Spinal cord (tissue), 10 donors: ENCODE data around the gene HSPA9. TPM values are rescaled to one million over a fixed set of nuclear protein-coding genes. Genes with fewer than 3 reads are reported as not detected.
"Not testable (repeated sequence)": the region's sequence is repeated elsewhere in the genome, so short reads cannot be mapped to it uniquely, and the experiment has no call there.

Experiments
- DNase-seq, 6 donors: peaks; one replicate each; pipeline versions ENCODE4 v3.0.0 to v3.0.0-alpha.2; 2013 to 2015; ENCODE audit warnings: low spot score in 6 of 6, low read depth in 4 of 6
- H3K27ac ChIP-seq: one replicate; pipeline ENCODE4 v1.5.1; 2013; ENCODE audit warnings: low read depth, low read length, control low read depth
- H3K27me3 ChIP-seq: one replicate; pipeline ENCODE4 v1.6.1; 2013; ENCODE audit warnings: low read length; ENCODE audit not compliant: control insufficient read depth, insufficient read depth
- H3K36me3 ChIP-seq: one replicate; pipeline ENCODE4 v1.6.1; 2013; ENCODE audit warnings: low read length; ENCODE audit not compliant: control insufficient read depth, insufficient read depth
- H3K4me1 ChIP-seq: one replicate; pipeline ENCODE4 v1.6.1; 2013; ENCODE audit warnings: low read length; ENCODE audit not compliant: control insufficient read depth, insufficient read depth
- H3K4me3 ChIP-seq: one replicate; pipeline ENCODE4 v1.5.1; 2013; ENCODE audit warnings: low read depth, low read length, control low read depth
- H3K9me3 ChIP-seq: one replicate; pipeline ENCODE4 v1.6.1; 2013; ENCODE audit warnings: low read length; ENCODE audit not compliant: control insufficient read depth, insufficient read depth
- WGBS: methylation state at CpG from one replicate; pipeline ENCODE4 v1.1.5; 2013; ENCODE audit warnings: missing lambda C conversion rate; ENCODE audit not compliant: insufficient coverage; 5-methylcytosine and 5-hydroxymethylcytosine counted together
- polyA plus RNA-seq, 2 donors: library from polyadenylated mRNA; unstranded; fragments of 120-200 nt; gene quantifications; one replicate each; pipeline ENCODE4 v1.2.1, GENCODE V29; 2013; ENCODE audit not compliant: insufficient read length in 2 of 2
- total RNA-seq, 2 donors: library from RNA; depleted of rRNA in 1 of 2; stranded (reverse); fragments of 120-200 nt in 1 of 2; fragments of >200 nt in 1 of 2; gene quantifications; one replicate each; pipeline versions ENCODE4 v1.2.3 to v1.2.4, GENCODE V29; 2013 to 2014
- donor health status: healthy.

The HSPA9 gene
- total and polyA plus RNA-seq, 4 donors = 218 to 236 (median 234) TPM

- no peak overlapping the region for H3K4me3 ChIP-seq
- H3K36me3 ChIP-seq = peaks cover 8% of the 10 kb centered on the region
- DNase-seq = no peak
- H3K27ac ChIP-seq = no peak overlapping the region
- H3K9me3 ChIP-seq = no peaks in the 10 kb centered on the region
- peaks cover 4% of the 10 kb centered on the region for H3K4me1 ChIP-seq
- H3K27me3 ChIP-seq = no peaks in the 10 kb centered on the region
- 71% methylated on average over 1 of the region's 5 CpGs for WGBS
Measured at GRCh38 chr5:138523406-138523805, 51.8 kb downstream of the HSPA9 start.

GRCh38 chr5:138520971-138521370, 54.2 kb downstream of the HSPA9 start:
- DNase-seq = no peak
- Histone ChIP-seq H3K27ac (no peak overlapping the region), H3K4me1 (peaks cover 4% of the 10 kb centered on the region), H3K9me3 (no peaks in the 10 kb centered on the region), H3K36me3 (peaks cover 20% of the 10 kb centered on the region), H3K4me3 (no peak overlapping the region), H3K27me3 (no peaks in the 10 kb centered on the region)
- no CpG with 5 or more reads among the region's 1 CpG for WGBS

- peaks cover 30% of the 10 kb centered on the region for H3K36me3 ChIP-seq
- WGBS = 100% methylated on average over 2 of the region's 4 CpGs
- H3K27ac ChIP-seq = no peak overlapping the region
- no peaks in the 10 kb centered on the region for H3K9me3 ChIP-seq
- DNase-seq = no peak
- no peaks in the 10 kb centered on the region for H3K4me1 ChIP-seq
- H3K27me3 ChIP-seq = no peaks in the 10 kb centered on the region
- H3K4me3 ChIP-seq = no peak overlapping the region
Measured at GRCh38 chr5:138517437-138517836, 57.8 kb downstream of the HSPA9 start.

- H3K4me1 ChIP-seq = no peaks in the 10 kb centered on the region
- H3K9me3 ChIP-seq = no peaks in the 10 kb centered on the region
- H3K27ac ChIP-seq = no peak overlapping the region
- WGBS = no CpG with 5 or more reads among the region's 3 CpGs
- no peak overlapping the region for H3K4me3 ChIP-seq
- peaks cover 39% of the 10 kb centered on the region for H3K36me3 ChIP-seq
- DNase-seq = no peak
- H3K27me3 ChIP-seq = no peaks in the 10 kb centered on the region
Measured at GRCh38 chr5:138515556-138516245, 59.5 kb downstream of the HSPA9 start.

GRCh38 chr5:138514021-138514420, 61.2 kb downstream of the HSPA9 start:
- no peak for DNase-seq
- H3K9me3 ChIP-seq = no peaks in the 10 kb centered on the region
- H3K4me3 ChIP-seq = no peak overlapping the region
- H3K36me3 ChIP-seq = peaks cover 46% of the 10 kb centered on the region
- H3K4me1 ChIP-seq = no peaks in the 10 kb centered on the region
- no CpG with 5 or more reads among the region's 1 CpG for WGBS
- no peaks in the 10 kb centered on the region for H3K27me3 ChIP-seq
- no peak overlapping the region for H3K27ac ChIP-seq

- Histone ChIP-seq H3K36me3 (peaks cover 24% of the 10 kb centered on the region), H3K4me1 (peaks cover 15% of the 10 kb centered on the region), H3K27me3 (no peaks in the 10 kb centered on the region), H3K4me3 (no peak overlapping the region), H3K9me3 (no peaks in the 10 kb centered on the region), H3K27ac (no peak overlapping the region)
- WGBS = 80% methylated on average over 1 of the region's 3 CpGs
- no peak for DNase-seq
Measured at GRCh38 chr5:138508958-138509357, 66.2 kb downstream of the HSPA9 start.

GRCh38 chr5:138507485-138507884, 67.7 kb downstream of the HSPA9 start:
- H3K9me3 ChIP-seq, DNase-seq, H3K27me3 ChIP-seq, H3K4me3 ChIP-seq, H3K27ac ChIP-seq: not testable (repeated sequence)
- Histone ChIP-seq H3K4me1 (peaks cover 16% of the 10 kb centered on the region), H3K36me3 (peaks cover 20% of the 10 kb centered on the region)
- WGBS = 100% methylated on average over 4 of the region's 8 CpGs

GRCh38 chr5:138506370-138507306, 68.6 kb downstream of the HSPA9 start:
- H3K4me3 ChIP-seq = no peak overlapping the region
- peaks cover 16% of the 10 kb centered on the region for H3K36me3 ChIP-seq
- 89% methylated on average over 6 of the region's 10 CpGs for WGBS
- peaks cover 16% of the 10 kb centered on the region for H3K4me1 ChIP-seq
- no peaks in the 10 kb centered on the region for H3K9me3 ChIP-seq
- H3K27me3 ChIP-seq = no peaks in the 10 kb centered on the region
- no peak overlapping the region for H3K27ac ChIP-seq
- DNase-seq = no peak

- Histone ChIP-seq H3K27ac (no peak overlapping the region), H3K9me3 (no peaks in the 10 kb centered on the region), H3K36me3 (peaks cover 6% of the 10 kb centered on the region), H3K4me3 (no peak overlapping the region), H3K27me3 (no peaks in the 10 kb centered on the region), H3K4me1 (peaks cover 16% of the 10 kb centered on the region)
- WGBS = 23% methylated on average over 3 of the region's 4 CpGs
- DNase-seq = peak in 5 of 6 donors; percentile 56 to 90 (median 65)
Measured at GRCh38 chr5:138504799-138505198, 70.4 kb downstream of the HSPA9 start.
